Endothelial cell of umbilical vein (primary cell): ENCODE results near the gene SUSD6. TPM values are rescaled to one million over a fixed set of nuclear protein-coding genes. Genes with fewer than 3 reads are reported as not detected.

Experiments used
- BruUV-seq: library from RNA; stranded (reverse); fragments of 400-500 nt; replicated peaks from 2 replicates; lab custom pipeline; 2021; lab: Mats Ljungman, UMichigan
- CTCF ChIA-PET: fragments of 300-600, 350-600 bp; sonication (Branson Sonifier 250); formaldehyde crosslinking; loops from one replicate; lab custom pipeline; 2021; ENCODE audit warnings: antibody characterized with exemption, inconsistent platforms; lab: Charles Lee
- POLR2A ChIA-PET: fragments of 300-600, 350-600 bp; sonication (Branson Sonifier 250); formaldehyde crosslinking; loops from one replicate; lab custom pipeline; 2021; ENCODE audit warnings: antibody characterized with exemption, inconsistent platforms; lab: Charles Lee
- DNase-seq: peaks from one replicate; pipeline ENCODE4 v3.0.0-alpha.2; 2011; ENCODE audit warnings: low read depth, low spot score
- FAIRE-seq: peaks from 2 replicates; lab custom pipeline; 2011; peaks lifted over from hg19 to GRCh38; lab: Jason Lieb, UNC
- H2AFZ ChIP-seq: 2 replicates; pipeline ENCODE4 v1.6.0; 2012; ENCODE audit warnings: low read depth, low read length, control low read depth, inconsistent platforms
- H3K27ac ChIP-seq: 2 replicates; pipeline ENCODE4 v1.5.1; 2011; ENCODE audit warnings: low read depth, mild to moderate bottlenecking, control low read depth, low read length, moderate library complexity; ENCODE audit not compliant: insufficient read depth
- H3K27me3 ChIP-seq, 2 experiments: 2 replicates each; pipeline versions ENCODE4 v1.6.0 to v1.6.1; 2011; ENCODE audit warnings: low read length in 2 of 2, mixed read lengths in 1 of 2; ENCODE audit not compliant: control insufficient read depth in 2 of 2, insufficient read depth in 2 of 2
- H3K36me3 ChIP-seq, 2 experiments: 2 replicates in 1 of 2; 3 replicates in 1 of 2; pipeline ENCODE4 v1.5.1; 2011; ENCODE audit warnings: low read length in 2 of 2, mild to moderate bottlenecking in 1 of 2, moderate library complexity in 1 of 2; ENCODE audit not compliant: control insufficient read depth in 2 of 2, insufficient read depth in 2 of 2; ENCODE audit errors: extremely low read depth in 1 of 2
- H3K4me1 ChIP-seq: 3 replicates; pipeline ENCODE4 v1.5.1; 2011; ENCODE audit warnings: mild to moderate bottlenecking, low read length; ENCODE audit not compliant: control insufficient read depth, insufficient read depth; ENCODE audit errors: extremely low read depth
- H3K4me2 ChIP-seq: 2 replicates; pipeline ENCODE4 v1.6.1; 2011; ENCODE audit warnings: low read length, control low read depth, mixed read lengths; ENCODE audit not compliant: insufficient read depth
- H3K4me3 ChIP-seq, 3 experiments: fragments of 200-600 bp in 1 of 3; sonication (generic), shearing (Covaris generic) in 1 of 3; replicated peaks in 1 of 3; 2 replicates each; pipeline ENCODE4 v1.5.1; 2011 to 2016; ENCODE audit warnings: control low read depth in 3 of 3, low read length in 3 of 3, mild to moderate bottlenecking in 2 of 3, inconsistent platforms in 1 of 3, low read depth in 1 of 3, moderate library complexity in 1 of 3; ENCODE audit not compliant: insufficient read depth in 1 of 3
- H3K79me2 ChIP-seq: 2 replicates; pipeline ENCODE4 v1.6.0; 2012; ENCODE audit warnings: low read length, inconsistent platforms; ENCODE audit not compliant: control insufficient read depth, insufficient read depth
- H3K9ac ChIP-seq: replicated peaks from 2 replicates; pipeline ENCODE3; 2011; ENCODE audit warnings: low read length, control low read depth; ENCODE audit not compliant: insufficient read depth; ENCODE audit errors: extremely low read depth
- H3K9me1 ChIP-seq: replicated peaks from 3 replicates; pipeline ENCODE4 v1.6.0; 2011; ENCODE audit warnings: mild to moderate bottlenecking, low read length; ENCODE audit not compliant: control insufficient read depth, insufficient read depth; ENCODE audit errors: extremely low read depth
- H3K9me3 ChIP-seq: replicated peaks from 2 replicates; pipeline ENCODE4 v1.5.1; 2012; ENCODE audit warnings: low read length, inconsistent platforms; ENCODE audit not compliant: control insufficient read depth, insufficient read depth
- H4K20me1 ChIP-seq: replicated peaks from 2 replicates; pipeline ENCODE3; 2011; ENCODE audit warnings: mild to moderate bottlenecking, low read length; ENCODE audit not compliant: control insufficient read depth, insufficient read depth; ENCODE audit errors: extremely low read depth
- EZH2 ChIP-seq: IDR thresholded peaks from 2 replicates; pipeline ENCODE4 v1.6.1; 2012; ENCODE audit warnings: borderline replicate concordance, low read depth, mild to moderate bottlenecking, moderate library complexity, low read length, inconsistent platforms; ENCODE audit not compliant: severe bottlenecking
- FOS ChIP-seq: IDR thresholded peaks from 2 replicates; pipeline ENCODE4 v1.6.1; 2011; ENCODE audit warnings: mild to moderate bottlenecking, low read length, moderate library complexity, borderline replicate concordance; ENCODE audit not compliant: insufficient read depth
- GATA2 ChIP-seq: IDR thresholded peaks from 2 replicates; pipeline ENCODE4 v1.7.0; 2011; ENCODE audit warnings: low read depth, mild to moderate bottlenecking, moderate library complexity, mixed read lengths, low read length; ENCODE audit not compliant: insufficient read length, insufficient read depth
- JUN ChIP-seq: IDR thresholded peaks from 2 replicates; pipeline ENCODE4 v1.6.1; 2011; ENCODE audit warnings: borderline replicate concordance, low read depth; ENCODE audit not compliant: insufficient read length, insufficient read depth
- MYC ChIP-seq: IDR thresholded peaks from one replicate; pipeline ENCODE4 v1.6.1; 2011; ENCODE audit warnings: mild to moderate bottlenecking, low read depth, low read length
- POLR2A ChIP-seq: IDR thresholded peaks from 2 replicates; pipeline ENCODE4 v1.6.1; 2012; ENCODE audit warnings: low read depth, mild to moderate bottlenecking, control low read depth, low read length
- POLR2AphosphoS5 ChIP-seq: IDR thresholded peaks from 2 replicates; pipeline ENCODE4 v1.6.1; 2012; ENCODE audit warnings: low read depth, mild to moderate bottlenecking, control low read depth, low read length, moderate library complexity; ENCODE audit not compliant: insufficient read depth
- dilution Hi-C: fragments of 300-500 bp; cut with MboI; formaldehyde crosslinking; loops from one replicate; pipeline ENCODE4 v1.15.0; 2019; ENCODE audit warnings: low sequenced_read_pairs; ENCODE audit not compliant: extremely low pct_ligation_motif_present
- intact Hi-C: fragments of 100-400 bp; cut with micrococcal nuclease; formaldehyde crosslinking; loops from one replicate; pipeline ENCODE4 v1.10.0; 2022
- polyA plus RNA-seq, 4 experiments: library from polyadenylated mRNA; depleted of rRNA in 3 of 4; stranded (reverse) in 3 of 4; unstranded in 1 of 4; fragments of >200 nt; gene quantifications; 2 replicates each; pipeline versions ENCODE4 v1.2.1 to v1.2.3, GENCODE V29; 2011 to 2012; ENCODE audit warnings: missing spikeins in 1 of 4
- total RNA-seq: library from RNA; stranded (reverse); gene quantifications from 2 replicates; pipeline ENCODE4 v1.2.3, GENCODE V29; 2021
- TF ChIP-seq, protein P1 (sequence below), 2 donors: IDR thresholded peaks; 1 replicate in 1 of 2; 2 replicates in 1 of 2; pipeline ENCODE4 v1.5.1; 2011; ENCODE audit warnings: low read length in 2 of 2, mild to moderate bottlenecking in 2 of 2, moderate library complexity in 2 of 2, control low read depth in 1 of 2, inconsistent platforms in 1 of 2, low read depth in 1 of 2; ENCODE audit not compliant: insufficient read depth in 1 of 2; ENCODE audit errors: extremely low read depth in 1 of 2
- TF ChIP-seq, protein P2 (sequence below): IDR thresholded peaks from 2 replicates; pipeline ENCODE4 v1.6.1; 2011; ENCODE audit not compliant: insufficient read depth, insufficient read length

SUSD6 gene
- total and polyA plus RNA-seq, 2 donors (not counting 3 experiments of a cell fraction or from before 2014, with no cell fraction given): 13.4 to 19.5 TPM

DNA sequence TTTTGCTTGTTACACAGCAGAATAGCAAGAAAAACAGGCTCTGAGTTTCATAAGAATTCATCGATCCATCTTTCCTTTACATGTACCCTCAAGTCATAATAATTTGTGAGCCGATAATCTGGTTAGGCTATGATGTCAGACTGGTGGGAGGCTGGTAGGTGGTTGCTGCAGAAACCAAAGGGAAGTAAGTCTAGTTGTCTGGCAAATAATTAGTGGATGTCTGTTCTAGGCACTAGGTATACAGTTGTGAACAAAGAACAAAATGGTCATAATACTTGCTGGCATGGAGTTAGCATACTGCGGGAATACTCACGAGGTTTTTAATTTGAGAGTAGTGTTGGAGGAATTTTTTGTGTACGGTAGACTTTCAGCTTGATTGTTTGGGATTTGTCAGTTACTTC is 8.8 kb downstream of the SUSD6 start:
- FAIRE-seq: no peak
- dilution Hi-C loops: no loop called here
- Histone ChIP-seq H3K79me2 (peaks cover 62% of the 10 kb centered on the region), H3K4me1 (peaks cover 20% of the 10 kb centered on the region), H3K4me2 (no peak overlapping the region), H3K9me3 (no peaks in the 10 kb centered on the region), H3K9me1 (no peaks in the 10 kb centered on the region), H2AFZ (no peak overlapping the region), H3K4me3 (no peak overlapping the region), H4K20me1 (peaks cover 3% of the 10 kb centered on the region), H3K27me3 (no peaks in the 10 kb centered on the region), H3K27ac (no peak overlapping the region), H3K36me3 (no peaks in the 10 kb centered on the region), H3K9ac (no peak overlapping the region)
- no peak for DNase-seq
- no TSS peak for BruUV-seq
- ChIA-PET CTCF (no interaction called here), POLR2A (no interaction called here)
- TF ChIP-seq GATA2 (no peak), EZH2 (no peak), JUN (no peak), MYC (no peak), POLR2AphosphoS5 (no peak), FOS (no peak), POLR2A (no peak)
- TF ChIP-seq, protein P1, sequence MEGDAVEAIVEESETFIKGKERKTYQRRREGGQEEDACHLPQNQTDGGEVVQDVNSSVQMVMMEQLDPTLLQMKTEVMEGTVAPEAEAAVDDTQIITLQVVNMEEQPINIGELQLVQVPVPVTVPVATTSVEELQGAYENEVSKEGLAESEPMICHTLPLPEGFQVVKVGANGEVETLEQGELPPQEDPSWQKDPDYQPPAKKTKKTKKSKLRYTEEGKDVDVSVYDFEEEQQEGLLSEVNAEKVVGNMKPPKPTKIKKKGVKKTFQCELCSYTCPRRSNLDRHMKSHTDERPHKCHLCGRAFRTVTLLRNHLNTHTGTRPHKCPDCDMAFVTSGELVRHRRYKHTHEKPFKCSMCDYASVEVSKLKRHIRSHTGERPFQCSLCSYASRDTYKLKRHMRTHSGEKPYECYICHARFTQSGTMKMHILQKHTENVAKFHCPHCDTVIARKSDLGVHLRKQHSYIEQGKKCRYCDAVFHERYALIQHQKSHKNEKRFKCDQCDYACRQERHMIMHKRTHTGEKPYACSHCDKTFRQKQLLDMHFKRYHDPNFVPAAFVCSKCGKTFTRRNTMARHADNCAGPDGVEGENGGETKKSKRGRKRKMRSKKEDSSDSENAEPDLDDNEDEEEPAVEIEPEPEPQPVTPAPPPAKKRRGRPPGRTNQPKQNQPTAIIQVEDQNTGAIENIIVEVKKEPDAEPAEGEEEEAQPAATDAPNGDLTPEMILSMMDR (IDR thresholded peaks at IDR 0.05; ENCODE audit: extremely low read depth in 1 of 2, insufficient read depth in 1 of 2, low read depth in 1 of 2, low read length in 2 of 2): no peak
- TF ChIP-seq, protein P2, sequence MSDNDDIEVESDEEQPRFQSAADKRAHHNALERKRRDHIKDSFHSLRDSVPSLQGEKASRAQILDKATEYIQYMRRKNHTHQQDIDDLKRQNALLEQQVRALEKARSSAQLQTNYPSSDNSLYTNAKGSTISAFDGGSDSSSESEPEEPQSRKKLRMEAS: no peak
- intact Hi-C loops: no loop called here
